Prostate gland (tissue), 2 donors: Measurements from ENCODE around the gene ADCYAP1R1.

Experiments used
- CTCF ChIP-seq, 4 experiments: fragments of 200-600 bp in 2 of 4; fragments of 450-650 bp in 2 of 4; sonication (generic) in 2 of 4; IDR thresholded peaks; 1 replicate in 3 of 4; 2 replicates in 1 of 4; pipeline ENCODE4 v1.5.1; 2016 to 2019; ENCODE audit warnings: antibody characterized with exemption in 4 of 4, mild to moderate bottlenecking in 2 of 4, moderate library complexity in 2 of 4
- POLR2A ChIP-seq: fragments of 450-650 bp; IDR thresholded peaks from one replicate; pipeline ENCODE4 v1.6.1; 2016; ENCODE audit warnings: antibody characterized with exemption, mild to moderate bottlenecking
- POLR2AphosphoS5 ChIP-seq: sonication (generic); formaldehyde crosslinking; IDR thresholded peaks from one replicate; pipeline ENCODE4 v1.6.1; 2017; ENCODE audit warnings: antibody characterized with exemption

GRCh38 chr7:31109751-31110150, 57.6 kb downstream of the ADCYAP1R1 start:
- no peak for TF ChIP-seq POLR2A
- no peak for TF ChIP-seq CTCF (IDR thresholded peaks at IDR 0.05)
- TF ChIP-seq POLR2AphosphoS5: no peak
